PC-3 (cell line): ENCODE measurements around the gene LIM2. TPM values are rescaled to one million over a fixed set of nuclear protein-coding genes. Genes with fewer than 3 reads are reported as not detected.

Experiments used
- ATAC-seq: fragments of 200-7000 bp; cut with Tn5 transposase; 2 replicates; pipeline ENCODE4 v1.9.1; 2020; ENCODE audit warnings: mild to moderate bottlenecking, moderate library complexity
- BruUV-seq: library from RNA; stranded (reverse); fragments of 400-500 nt; replicated peaks from 2 replicates; lab custom pipeline; 2021; lab: Mats Ljungman, UMichigan
- CTCF ChIA-PET: fragments of 300-600 bp; sonication (Branson Sonifier 250); formaldehyde crosslinking; loops from one replicate; lab custom pipeline; 2022; ENCODE audit warnings: antibody characterized with exemption; lab: Charles Lee
- POLR2A ChIA-PET: fragments of 300-600 bp; sonication (Branson Sonifier 250); formaldehyde crosslinking; loops from one replicate; lab custom pipeline; 2022; ENCODE audit warnings: antibody characterized with exemption; ENCODE audit not compliant: unreplicated experiment; lab: Charles Lee
- DNase-seq: peaks from one replicate; pipeline ENCODE4 v3.0.0-alpha.2; 2015
- H2AFZ ChIP-seq: fragments of 300-600 bp; sonication (generic); 2 replicates; pipeline ENCODE4 v1.6.0; 2016; ENCODE audit warnings: antibody characterized with exemption, low read length
- H3F3A ChIP-seq: fragments of 300-600 bp; sonication (generic); one replicate; pipeline ENCODE4 v1.6.0; 2017; ENCODE audit warnings: antibody characterized with exemption, low read length, control low read depth, mild to moderate bottlenecking; ENCODE audit not compliant: unreplicated experiment
- H3K27ac ChIP-seq: fragments of 300-600 bp; sonication (generic); 2 replicates; pipeline ENCODE4 v1.5.1; 2016; ENCODE audit warnings: mild to moderate bottlenecking, low read length
- H3K27me3 ChIP-seq: fragments of 300-600 bp; sonication (generic); 2 replicates; pipeline ENCODE4 v1.6.1; 2016; ENCODE audit warnings: low read length, mixed read lengths
- H3K36me3 ChIP-seq: fragments of 300-600 bp; sonication (generic); 2 replicates; pipeline ENCODE4 v1.6.1; 2016; ENCODE audit warnings: low read depth, mixed run types, low read length, mixed read lengths
- H3K4me1 ChIP-seq: fragments of 300-600 bp; sonication (generic); 2 replicates; pipeline ENCODE4 v1.5.1; 2016; ENCODE audit warnings: low read length; ENCODE audit not compliant: insufficient read depth
- H3K4me2 ChIP-seq: fragments of 300-600 bp; sonication (generic); 2 replicates; pipeline ENCODE4 v1.6.0; 2016; ENCODE audit warnings: low read length
- H3K4me3 ChIP-seq: fragments of 300-600 bp; sonication (generic); 2 replicates; pipeline ENCODE4 v1.5.1; 2016; ENCODE audit warnings: mild to moderate bottlenecking, low read length, mixed read lengths
- H3K79me2 ChIP-seq: fragments of 300-600 bp; sonication (generic); 2 replicates; pipeline ENCODE4 v1.6.1; 2017; ENCODE audit warnings: low read length, mixed read lengths
- H3K9ac ChIP-seq: fragments of 300-600 bp; sonication (generic); 2 replicates; pipeline ENCODE4 v1.6.0; 2016; ENCODE audit warnings: mild to moderate bottlenecking, low read length
- H3K9me2 ChIP-seq: fragments of 300-600 bp; sonication (generic); replicated peaks from 2 replicates; pipeline ENCODE4 v1.6.1; 2016; ENCODE audit warnings: mixed run types, low read length, mixed read lengths
- H3K9me3 ChIP-seq: fragments of 300-600 bp; sonication (generic); 2 replicates; pipeline ENCODE4 v1.6.1; 2016; ENCODE audit warnings: low read length, mixed read lengths
- H4K20me1 ChIP-seq: fragments of 300-600 bp; sonication (generic); 2 replicates; pipeline ENCODE4 v1.6.1; 2016; ENCODE audit warnings: low read length, mixed read lengths
- EZH2 ChIP-seq: fragments of 300-600 bp; sonication (generic); IDR thresholded peaks from one replicate; pipeline ENCODE4 v1.6.1; 2017; ENCODE audit warnings: antibody characterized with exemption, mild to moderate bottlenecking, low read length; ENCODE audit not compliant: unreplicated experiment
- EZH2phosphoT487 ChIP-seq: fragments of 300-600 bp; sonication (generic); IDR thresholded peaks from 2 replicates; pipeline ENCODE4 v1.6.1; 2018; ENCODE audit warnings: mild to moderate bottlenecking, antibody characterized with exemption, low read length, borderline replicate concordance
- intact Hi-C: fragments of 100-400 bp; cut with micrococcal nuclease; formaldehyde crosslinking; loops from 2 replicates; pipeline ENCODE4 v1.9.0; 2023
- total RNA-seq: library from RNA; depleted of rRNA; stranded (reverse); fragments of >200 nt; gene quantifications from 2 replicates; pipeline ENCODE4 v1.2.3, GENCODE V29; 2014
- TF ChIP-seq, protein P1 (sequence below): fragments of 300-600 bp; sonication (generic); conservative IDR thresholded peaks from 2 replicates; pipeline ENCODE4 v1.5.1; 2017; ENCODE audit warnings: antibody characterized with exemption, low read depth, mild to moderate bottlenecking, low read length

LIM2 gene
- total RNA-seq, 1 experiment from 2014 or later, result not detected

DNA sequence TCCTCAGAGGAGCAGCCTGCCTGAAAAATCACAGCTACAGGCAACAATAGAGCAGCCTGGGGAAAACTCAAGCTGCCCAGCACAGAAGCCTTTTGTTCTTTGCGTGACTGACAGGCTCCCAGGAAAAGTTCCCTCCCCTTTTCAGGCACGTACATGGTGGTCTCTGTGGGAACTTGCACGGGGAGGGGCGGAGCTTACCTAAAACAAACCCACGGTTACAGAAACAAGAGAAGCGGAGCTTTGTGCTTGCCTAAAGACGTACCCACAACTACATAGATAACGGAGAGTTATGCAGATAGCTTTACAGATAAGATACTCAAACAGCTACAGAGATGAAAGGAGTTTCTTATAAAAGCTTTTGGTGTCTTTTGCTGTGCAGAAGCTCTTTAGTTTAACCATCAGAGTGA lies 33.0 kb downstream of the LIM2 start:
- Histone ChIP-seq H3K4me3 (no peak overlapping the region), H3K79me2 (0 out of 2 replicates have a peak, but pooled peaks cover 13% of the 10 kb centered on the region), H3K36me3 (peaks cover 24% of the 10 kb centered on the region), H3F3A (no peaks in the 10 kb centered on the region), H3K27ac (no peak overlapping the region), H3K27me3 (no peaks in the 10 kb centered on the region), H3K4me1 (peaks cover 21% of the 10 kb centered on the region), H3K9me3 (no peaks in the 10 kb centered on the region), H3K9ac (no peak overlapping the region), H3K9me2 (no peaks in the 10 kb centered on the region), H3K4me2 (no peak overlapping the region), H2AFZ (no peak overlapping the region), H4K20me1 (no peaks in the 10 kb centered on the region)
- DNase-seq, result no peak
- BruUV-seq, result no TSS peak
- intact Hi-C loops, result no loop called here
- ChIA-PET POLR2A (interaction anchor here (0.7 kb wide), 1 partner anchor 1425 kb away, joined by 5 read pairs; no protein-coding TSS in a partner anchor), CTCF (no interaction called here)
- TF ChIP-seq, protein P1, sequence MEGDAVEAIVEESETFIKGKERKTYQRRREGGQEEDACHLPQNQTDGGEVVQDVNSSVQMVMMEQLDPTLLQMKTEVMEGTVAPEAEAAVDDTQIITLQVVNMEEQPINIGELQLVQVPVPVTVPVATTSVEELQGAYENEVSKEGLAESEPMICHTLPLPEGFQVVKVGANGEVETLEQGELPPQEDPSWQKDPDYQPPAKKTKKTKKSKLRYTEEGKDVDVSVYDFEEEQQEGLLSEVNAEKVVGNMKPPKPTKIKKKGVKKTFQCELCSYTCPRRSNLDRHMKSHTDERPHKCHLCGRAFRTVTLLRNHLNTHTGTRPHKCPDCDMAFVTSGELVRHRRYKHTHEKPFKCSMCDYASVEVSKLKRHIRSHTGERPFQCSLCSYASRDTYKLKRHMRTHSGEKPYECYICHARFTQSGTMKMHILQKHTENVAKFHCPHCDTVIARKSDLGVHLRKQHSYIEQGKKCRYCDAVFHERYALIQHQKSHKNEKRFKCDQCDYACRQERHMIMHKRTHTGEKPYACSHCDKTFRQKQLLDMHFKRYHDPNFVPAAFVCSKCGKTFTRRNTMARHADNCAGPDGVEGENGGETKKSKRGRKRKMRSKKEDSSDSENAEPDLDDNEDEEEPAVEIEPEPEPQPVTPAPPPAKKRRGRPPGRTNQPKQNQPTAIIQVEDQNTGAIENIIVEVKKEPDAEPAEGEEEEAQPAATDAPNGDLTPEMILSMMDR, result no peak
- TF ChIP-seq EZH2 (no peak), EZH2phosphoT487 (no peak)
- ATAC-seq, result no peak

DNA sequence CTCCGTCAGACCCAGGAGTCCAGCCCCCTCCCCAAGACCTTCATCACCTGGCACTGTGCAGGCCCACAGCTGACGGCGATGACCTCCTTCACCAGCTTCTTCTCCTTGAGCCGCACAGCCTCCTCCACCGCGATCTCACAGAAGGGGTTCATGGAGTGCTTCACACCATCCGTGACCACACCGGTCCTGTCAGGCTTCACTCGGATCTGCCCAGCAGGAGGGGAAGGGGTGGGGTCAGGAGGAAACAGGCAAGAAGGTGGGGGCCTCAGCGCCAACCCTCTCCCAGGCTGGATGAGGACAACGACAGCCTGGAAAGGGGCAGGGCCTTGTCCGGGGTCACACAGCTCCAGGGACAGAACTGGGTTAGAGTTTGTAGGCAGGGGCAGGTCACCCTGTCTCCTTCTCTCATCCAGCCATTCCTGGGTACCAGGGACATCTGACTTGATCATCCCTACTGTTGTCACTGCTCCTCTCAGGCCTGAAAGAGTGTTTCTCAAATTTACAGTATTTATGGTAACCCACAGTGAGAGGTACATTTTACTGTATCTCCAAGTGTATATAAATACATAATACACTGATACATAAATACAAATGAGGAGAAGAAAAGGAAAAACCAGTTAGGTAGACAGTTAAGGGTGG lies 33.6 kb downstream of the LIM2 start:
- Histone ChIP-seq H2AFZ (no peak overlapping the region), H3K4me1 (peaks cover 15% of the 10 kb centered on the region), H3K9ac (no peak overlapping the region), H3K36me3 (peaks cover 24% of the 10 kb centered on the region), H3K4me3 (no peak overlapping the region), H3K79me2 (0 out of 2 replicates have a peak, but pooled peaks cover 13% of the 10 kb centered on the region), H3K9me3 (no peaks in the 10 kb centered on the region), H4K20me1 (no peaks in the 10 kb centered on the region), H3K27me3 (no peaks in the 10 kb centered on the region), H3K4me2 (no peak overlapping the region), H3K9me2 (no peaks in the 10 kb centered on the region), H3F3A (no peaks in the 10 kb centered on the region), H3K27ac (no peak overlapping the region)
- POLR2A ChIA-PET, result interaction anchor here (0.7 kb wide), 1 partner anchor 1425 kb away, joined by 5 read pairs; no protein-coding TSS in a partner anchor
- TF ChIP-seq EZH2 (no peak), EZH2phosphoT487 (no peak)
- TF ChIP-seq, protein P1, result no peak
- CTCF ChIA-PET, result no interaction called here
- DNase-seq, result no peak
- intact Hi-C loops, result no loop called here
- BruUV-seq, result no TSS peak
- no peak for ATAC-seq

DNA sequence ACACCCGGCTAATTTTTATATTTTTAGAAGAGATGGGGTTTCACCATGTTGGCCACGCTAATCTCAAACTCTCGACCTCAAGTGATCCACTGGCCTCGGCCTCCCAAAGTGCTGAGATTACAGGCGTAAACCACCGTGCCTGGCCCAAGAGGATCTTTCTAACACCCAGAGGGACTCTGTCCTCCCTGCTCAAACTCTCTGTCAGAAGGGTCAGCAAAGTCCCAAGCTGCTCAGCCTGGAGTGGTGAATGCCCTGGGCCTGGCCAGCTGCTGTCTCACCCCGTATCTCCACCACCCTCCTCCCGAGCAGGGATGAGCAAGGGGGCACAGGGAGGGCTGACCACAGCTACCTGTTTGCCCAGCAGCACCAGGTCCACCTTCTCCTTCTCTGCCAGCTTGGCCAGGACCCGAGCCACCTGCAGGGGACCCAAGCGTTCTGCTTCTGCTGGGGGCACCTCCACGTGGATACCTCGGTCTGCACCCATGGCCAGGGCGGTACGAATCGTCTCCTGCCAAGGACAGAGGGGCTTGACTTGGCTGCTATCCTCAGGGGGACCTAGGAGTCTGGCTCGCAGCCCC lies 34.9 kb downstream of the LIM2 start:
- no peaks in the 10 kb centered on the region for H3K9me2 ChIP-seq
- ATAC-seq, result no peak
- POLR2A ChIA-PET, result interaction anchor here (0.7 kb wide), 1 partner anchor 11 kb away, joined by 3 read pairs; the partner anchor contains the start of gene VSIG10L
- H3K4me3 ChIP-seq, result no peak overlapping the region
- H4K20me1 ChIP-seq, result no peaks in the 10 kb centered on the region
- DNase-seq, result no peak
- H3K9ac ChIP-seq, result no peak overlapping the region
- H3K9me3 ChIP-seq, result no peaks in the 10 kb centered on the region
- TF ChIP-seq, protein P1, result no peak
- TF ChIP-seq EZH2, result no peak
- TF ChIP-seq EZH2phosphoT487, result no peak
- peaks cover 9% of the 10 kb centered on the region for H3K4me1 ChIP-seq
- H3F3A ChIP-seq, result no peaks in the 10 kb centered on the region
- intact Hi-C loops, result no loop called here
- 0 out of 2 replicates have a peak, but pooled peaks cover 8% of the 10 kb centered on the region for H3K79me2 ChIP-seq
- no peaks in the 10 kb centered on the region for H3K27me3 ChIP-seq
- no peak overlapping the region for H2AFZ ChIP-seq
- no TSS peak for BruUV-seq
- no peak overlapping the region for H3K4me2 ChIP-seq
- H3K27ac ChIP-seq, result no peak overlapping the region
- peaks cover 24% of the 10 kb centered on the region for H3K36me3 ChIP-seq
- CTCF ChIA-PET, result no interaction called here
